ENCODE results near the gene HAGH.
A peak's percentile ranks its signal among the peaks of the same experiment; 100 is the strongest.

Gene HAGH

GRCh38 chr16:1826691-1827573 is at the start of gene HAGH, which contains the start of gene FAHD1 (continued):
- TF ChIP-seq ZNF18 (tag by site-specific recombination; IDR thresholded peaks at IDR 0.05) (0 out of 2 replicates have a peak, but pooled peaks have one; percentile 41), ZNF623 (tag by site-specific recombination; IDR thresholded peaks at IDR 0.05) (peak; percentile 39; the same call in 1 of the 2 replicates), ZNF664 (tag by site-specific recombination; IDR thresholded peaks at IDR 0.05) (no peak), ZNF791 (tag by site-specific recombination; IDR thresholded peaks at IDR 0.05) (no peak), YY2 (tag by site-specific recombination; IDR thresholded peaks at IDR 0.05) (peak; percentile 100), ZNF585B (tag by site-specific recombination; IDR thresholded peaks at IDR 0.05) (no peak), ZNF692 (tag by site-specific recombination; IDR thresholded peaks at IDR 0.05) (peak; percentile 93), SALL2 (tag by site-specific recombination; IDR thresholded peaks at IDR 0.05; ENCODE audit: borderline replicate concordance) (no peak), ZNF391 (tag by site-specific recombination; IDR thresholded peaks at IDR 0.05; ENCODE audit: borderline replicate concordance, low read depth) (peak; percentile 96), ZNF335 (tag by site-specific recombination; conservative IDR thresholded peaks at IDR 0.05) (peak; percentile 95), ZNF514 (tag by site-specific recombination; IDR thresholded peaks at IDR 0.05) (no peak), GLIS1 (tag by site-specific recombination; IDR thresholded peaks at IDR 0.05) (peak; percentile 94), ZNF560 (tag by site-specific recombination; IDR thresholded peaks at IDR 0.05; ENCODE audit: borderline replicate concordance) (0 out of 2 replicates have a peak, but pooled peaks have one; percentile 6), ZNF555 (tag by site-specific recombination; conservative IDR thresholded peaks at IDR 0.05) (no peak), GLIS2 (tag by site-specific recombination; IDR thresholded peaks at IDR 0.05) (peak; percentile 95), IKZF3 (tag by site-specific recombination; IDR thresholded peaks at IDR 0.05) (peak; percentile 88), ZNF175 (tag by site-specific recombination; IDR thresholded peaks at IDR 0.05) (no peak), PBX3 (CRISPR knock-in tag; IDR thresholded peaks at IDR 0.05) (peak; percentile 94), ZNF660 (tag by site-specific recombination; IDR thresholded peaks at IDR 0.05) (peak; percentile 90), ZNF624 (tag by site-specific recombination; IDR thresholded peaks at IDR 0.05) (no peak), FEZF1 (tag by site-specific recombination; IDR thresholded peaks at IDR 0.05) (peak; percentile 75), ZBTB48 (tag by site-specific recombination; IDR thresholded peaks at IDR 0.05) (0 out of 2 replicates have a peak, but pooled peaks have one; percentile 38), ZNF48 (tag by site-specific recombination; IDR thresholded peaks at IDR 0.05) (no peak), AEBP2 (tag by site-specific recombination; IDR thresholded peaks at IDR 0.05; ENCODE audit: borderline replicate concordance) (no peak; the same call in 1 of the 2 replicates), ZNF449 (tag by site-specific recombination; IDR thresholded peaks at IDR 0.05) (no peak), ZNF76 (tag by site-specific recombination; IDR thresholded peaks at IDR 0.05; ENCODE audit: borderline replicate concordance, low read depth) (peak; percentile 88)
- TF ChIP-seq, protein P1, sequence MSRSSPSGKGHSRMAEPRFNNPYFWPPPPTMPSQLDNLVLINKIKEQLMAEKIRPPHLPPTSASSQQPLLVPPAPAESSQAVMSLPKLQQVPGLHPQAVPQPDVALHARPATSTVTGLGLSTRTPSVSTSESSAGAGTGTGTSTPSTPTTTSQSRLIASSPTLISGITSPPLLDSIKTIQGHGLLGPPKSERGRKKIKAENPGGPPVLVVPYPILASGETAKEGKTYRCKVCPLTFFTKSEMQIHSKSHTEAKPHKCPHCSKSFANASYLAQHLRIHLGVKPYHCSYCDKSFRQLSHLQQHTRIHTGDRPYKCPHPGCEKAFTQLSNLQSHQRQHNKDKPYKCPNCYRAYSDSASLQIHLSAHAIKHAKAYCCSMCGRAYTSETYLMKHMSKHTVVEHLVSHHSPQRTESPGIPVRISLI (tag by site-specific recombination; IDR thresholded peaks at IDR 0.05) = no peak

Measured in HEK293 (cell line).